Mucosa of gallbladder (tissue), 1 donor: Measurements from ENCODE around the gene SLC34A1. TPM values are rescaled to one million over a fixed set of nuclear protein-coding genes. Genes with fewer than 3 reads are reported as not detected.

Experiments used
- DNase-seq: peaks from one replicate; pipeline ENCODE4 v3.0.0-alpha.2; 2020; ENCODE audit warnings: low spot score
- total RNA-seq: library from RNA; stranded (reverse); gene quantifications from one replicate; pipeline ENCODE4 v1.2.1, GENCODE V29; 2021
- donor health status: DM: no; HTN: no; CAD: no.

The SLC34A1 gene
- total RNA-seq, 1 donor from 2014 or later, result 0.06 TPM

DNA sequence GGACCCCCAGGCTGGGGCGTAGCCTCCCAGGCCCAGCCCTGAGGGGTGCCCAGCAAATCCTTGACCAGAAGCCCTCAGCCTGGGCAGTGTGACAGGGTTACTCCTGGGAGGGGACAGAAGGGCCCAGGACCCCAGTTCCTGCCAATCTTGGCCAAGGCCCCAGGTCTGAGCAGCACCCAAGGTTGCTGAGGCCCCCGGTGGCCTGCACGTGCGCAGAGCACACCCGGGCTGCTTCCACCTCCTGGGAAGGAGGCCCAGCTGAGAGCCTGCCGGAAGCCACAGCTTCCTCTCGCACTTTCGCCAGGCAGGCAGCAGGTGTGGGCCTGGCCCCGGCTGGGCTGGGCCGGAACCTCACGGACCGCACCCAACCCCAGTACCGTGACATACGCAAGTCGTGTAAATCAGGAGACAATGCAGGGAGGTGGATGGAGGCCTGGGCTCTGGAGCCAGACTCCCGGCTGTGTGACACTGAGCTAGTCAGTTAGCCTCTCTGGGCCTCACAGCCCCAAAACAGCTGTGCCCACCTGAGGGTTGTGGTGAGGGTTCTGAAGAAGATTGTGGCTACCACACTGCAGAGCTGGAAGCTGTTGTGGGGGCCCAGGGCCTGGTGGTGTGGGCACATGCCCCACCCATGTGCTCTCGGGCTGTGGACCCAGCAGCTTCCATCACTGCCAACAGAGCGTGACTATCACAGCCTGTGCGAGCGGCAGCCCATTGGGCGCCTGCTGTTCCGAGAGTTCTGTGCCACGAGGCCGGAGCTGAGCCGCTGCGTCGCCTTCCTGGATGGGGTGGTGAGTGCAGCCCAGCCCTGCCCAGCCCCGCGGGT is 47.3 kb downstream of the SLC34A1 start:
- DNase-seq, result no peak

DNA sequence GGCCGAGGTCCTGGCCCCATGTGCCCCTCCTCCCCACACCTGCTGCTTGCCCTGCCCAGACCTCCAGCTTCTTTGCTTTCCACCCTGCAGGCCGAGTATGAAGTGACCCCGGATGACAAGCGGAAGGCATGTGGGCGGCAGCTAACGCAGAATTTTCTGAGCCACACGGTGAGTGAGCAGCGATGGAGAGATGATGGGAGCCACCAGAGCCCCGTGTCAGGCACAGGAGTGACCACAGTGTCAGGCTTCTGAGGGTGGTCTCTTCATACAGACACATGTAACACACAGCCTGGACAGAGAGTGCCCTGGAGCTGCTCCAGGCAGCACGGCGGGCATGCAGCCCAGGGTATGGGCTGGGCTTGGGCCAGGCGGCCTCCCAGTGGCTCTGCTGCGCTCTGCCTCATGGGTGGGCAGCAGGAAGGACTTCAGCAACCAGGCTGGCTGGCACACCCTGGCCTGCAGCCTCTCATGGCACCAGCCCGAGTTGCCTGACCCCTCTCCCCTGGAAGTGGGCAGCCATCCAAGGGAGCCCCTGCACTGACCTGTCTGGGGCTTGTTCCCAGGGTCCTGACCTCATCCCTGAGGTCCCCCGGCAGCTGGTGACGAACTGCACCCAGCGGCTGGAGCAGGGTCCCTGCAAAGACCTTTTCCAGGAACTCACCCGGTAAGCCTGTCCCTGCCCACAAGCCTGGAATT is 48.1 kb downstream of the SLC34A1 start:
- DNase-seq, result no peak

DNA sequence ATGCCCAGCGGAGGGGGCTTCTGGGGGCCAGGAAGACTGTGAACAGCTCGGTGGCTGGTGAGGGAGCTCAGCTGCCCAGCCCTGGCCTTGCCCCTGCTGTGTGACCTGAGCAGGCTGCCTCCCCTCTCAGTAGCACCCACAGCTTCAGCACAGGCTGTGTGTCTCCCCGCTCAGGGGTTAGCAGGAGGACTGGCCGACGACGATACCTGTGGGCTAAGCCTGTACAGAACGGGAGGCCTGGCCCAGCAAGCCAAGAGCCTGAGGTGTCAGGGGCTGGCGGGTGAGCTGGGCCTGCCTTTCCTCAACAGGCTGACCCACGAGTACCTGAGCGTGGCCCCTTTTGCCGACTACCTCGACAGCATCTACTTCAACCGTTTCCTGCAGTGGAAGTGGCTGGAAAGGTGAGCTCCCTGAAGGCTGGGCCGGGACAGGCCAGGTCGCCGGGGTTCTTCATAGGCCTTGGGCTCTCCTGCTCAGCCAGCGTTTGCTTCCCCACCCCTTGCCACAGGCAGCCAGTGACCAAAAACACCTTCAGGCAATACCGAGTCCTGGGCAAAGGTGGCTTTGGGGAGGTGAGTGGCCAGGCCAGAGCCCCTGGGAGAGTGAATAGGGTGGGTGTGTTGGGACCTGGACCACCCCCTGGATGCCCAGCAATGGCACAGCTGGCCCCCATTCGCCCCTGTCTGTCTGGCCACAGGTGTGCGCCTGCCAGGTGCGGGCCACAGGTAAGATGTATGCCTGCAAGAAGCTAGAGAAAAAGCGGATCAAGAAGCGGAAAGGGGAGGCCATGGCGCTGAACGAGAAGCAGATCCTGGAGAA is 48.8 kb downstream of the SLC34A1 start:
- no peak for DNase-seq

DNA sequence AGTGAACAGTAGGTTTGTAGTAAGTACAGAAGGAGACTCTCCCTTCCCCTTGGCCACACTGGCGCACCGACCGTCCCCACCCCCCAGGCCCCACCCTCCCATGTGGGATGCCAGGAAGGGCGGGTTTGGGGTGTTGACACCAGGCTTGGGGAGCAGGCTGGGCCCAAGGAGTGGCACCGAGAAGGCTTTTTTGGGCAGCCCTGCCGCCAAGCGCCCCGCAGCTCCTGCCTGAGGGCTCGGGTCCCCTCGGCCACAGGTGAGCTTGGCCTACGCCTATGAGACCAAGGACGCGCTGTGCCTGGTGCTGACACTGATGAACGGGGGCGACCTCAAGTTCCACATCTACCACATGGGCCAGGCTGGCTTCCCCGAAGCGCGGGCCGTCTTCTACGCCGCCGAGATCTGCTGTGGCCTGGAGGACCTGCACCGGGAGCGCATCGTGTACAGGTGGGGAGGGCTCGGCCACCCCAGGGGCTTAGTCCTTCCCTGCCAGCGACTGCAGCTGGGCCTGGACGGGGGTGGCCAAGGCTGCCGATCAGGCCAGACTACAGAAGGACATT is 49.5 kb downstream of the SLC34A1 start:
- no peak for DNase-seq

DNA sequence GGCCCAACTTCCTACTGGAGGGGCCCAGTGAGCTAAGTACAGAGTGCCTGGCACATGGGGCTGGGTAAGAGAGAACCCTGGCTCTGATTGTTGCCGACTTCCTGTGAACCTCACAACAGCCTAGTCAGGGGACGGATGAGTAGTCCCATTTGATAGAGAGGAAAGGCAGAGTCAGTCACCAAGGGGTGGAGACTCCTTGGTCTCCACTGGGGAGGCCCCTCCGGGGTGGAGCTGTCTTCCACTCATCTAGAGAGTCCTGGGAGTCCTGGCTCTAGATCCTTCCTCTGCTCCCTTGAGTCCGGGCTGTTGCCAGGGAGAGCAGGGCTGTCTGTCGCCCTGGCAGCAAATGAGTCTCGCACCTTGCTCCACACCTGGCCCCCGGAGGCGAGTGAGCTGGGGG is 50.2 kb downstream of the SLC34A1 start:
- DNase-seq, result no peak

DNA sequence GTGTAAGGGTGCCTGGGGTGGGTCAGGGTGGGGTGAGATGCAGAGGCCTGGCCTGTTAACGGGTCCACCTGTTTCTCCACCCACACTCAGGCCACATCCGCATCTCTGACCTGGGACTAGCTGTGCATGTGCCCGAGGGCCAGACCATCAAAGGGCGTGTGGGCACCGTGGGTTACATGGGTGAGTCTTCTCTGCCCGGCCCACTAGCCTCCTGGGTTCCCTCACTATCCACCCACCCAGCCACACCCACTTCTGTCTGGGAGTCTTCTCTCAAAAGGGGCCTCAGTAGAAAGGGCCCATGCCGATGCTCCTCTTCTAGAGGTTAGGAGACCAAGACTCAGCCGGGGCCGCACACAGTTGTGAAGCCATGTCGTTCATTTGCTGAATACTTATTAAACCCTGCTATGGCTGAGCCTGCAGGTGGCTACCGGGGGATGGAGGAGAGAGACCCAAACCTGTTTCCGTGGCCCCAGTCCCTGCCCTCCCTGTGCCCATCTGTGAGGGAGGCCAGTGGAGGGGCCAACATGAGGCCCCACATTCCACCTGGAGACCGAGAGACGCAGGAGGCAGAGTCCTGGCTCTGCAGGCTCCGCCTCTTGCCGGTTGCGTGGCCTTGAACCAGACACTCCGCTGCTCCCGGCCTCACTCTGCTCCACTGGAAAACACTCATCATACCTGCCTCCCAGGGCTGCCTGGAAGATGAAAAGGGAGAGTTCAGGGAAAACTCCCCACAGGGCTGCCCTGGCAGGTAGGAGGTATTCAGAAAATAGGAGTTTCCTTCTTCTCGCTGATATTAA is 50.9 kb downstream of the SLC34A1 start:
- DNase-seq, result no peak

DNA sequence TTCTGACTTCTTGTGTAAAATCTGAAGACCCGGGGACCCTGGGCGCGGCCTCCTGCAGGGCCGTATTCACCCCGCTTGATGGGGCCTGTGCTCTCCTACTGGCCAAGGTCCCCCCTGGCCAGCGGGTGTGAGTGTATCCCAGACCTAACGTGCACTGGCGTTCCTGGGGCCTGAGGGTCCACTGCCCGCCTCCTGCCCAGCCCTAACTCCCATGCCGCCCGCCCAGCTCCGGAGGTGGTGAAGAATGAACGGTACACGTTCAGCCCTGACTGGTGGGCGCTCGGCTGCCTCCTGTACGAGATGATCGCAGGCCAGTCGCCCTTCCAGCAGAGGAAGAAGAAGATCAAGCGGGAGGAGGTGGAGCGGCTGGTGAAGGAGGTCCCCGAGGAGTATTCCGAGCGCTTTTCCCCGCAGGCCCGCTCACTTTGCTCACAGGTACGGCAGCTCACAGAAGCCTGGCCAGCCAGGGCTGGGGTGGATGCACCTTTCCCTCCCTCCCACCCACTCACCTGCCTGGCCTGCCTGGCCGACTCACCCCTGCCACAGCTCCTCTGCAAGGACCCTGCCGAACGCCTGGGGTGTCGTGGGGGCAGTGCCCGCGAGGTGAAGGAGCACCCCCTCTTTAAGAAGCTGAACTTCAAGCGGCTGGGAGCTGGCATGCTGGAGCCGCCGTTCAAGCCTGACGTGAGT is 51.8 kb downstream of the SLC34A1 start:
- DNase-seq, result no peak

DNA sequence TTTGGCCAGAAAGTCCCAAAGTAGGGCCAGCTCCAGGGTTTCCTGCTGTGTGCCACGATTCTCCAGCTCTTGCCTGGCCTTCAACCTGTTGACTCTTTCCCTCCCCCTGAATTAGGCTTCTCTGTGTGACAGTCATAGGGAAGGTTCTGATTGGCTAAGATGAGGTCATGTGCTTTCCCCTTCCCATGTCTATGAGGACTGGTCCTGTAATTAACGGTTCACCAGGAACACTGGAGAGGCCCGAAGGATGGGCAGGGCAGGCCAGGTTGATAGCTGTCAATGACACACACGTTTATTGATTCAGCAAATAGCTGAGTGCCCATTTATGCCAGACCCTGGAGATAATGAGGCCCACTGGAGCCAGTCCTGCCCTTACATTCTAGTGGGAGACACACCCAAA is 53.4 kb downstream of the SLC34A1 start:
- DNase-seq, result no peak

DNA sequence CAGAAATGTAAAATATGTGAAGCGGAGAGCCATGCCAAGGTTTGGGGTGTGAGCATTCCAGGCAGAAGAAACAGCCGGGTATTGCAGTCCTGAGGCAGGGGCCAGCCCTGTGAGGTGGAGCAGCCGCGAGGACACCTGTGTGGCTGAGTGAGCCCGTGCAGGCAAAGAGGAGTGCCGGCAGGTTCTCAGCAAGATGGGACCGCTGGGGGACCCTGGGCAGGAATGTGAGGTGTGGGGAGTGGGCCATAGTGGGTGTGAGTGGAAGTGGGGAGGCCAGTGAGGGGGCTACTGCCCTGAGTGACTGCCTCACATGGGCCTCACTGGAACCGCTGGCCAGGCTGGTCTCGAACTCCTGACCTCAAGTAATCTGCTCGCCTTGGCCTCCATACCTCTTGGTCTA is 54.2 kb downstream of the SLC34A1 start:
- no peak for DNase-seq

DNA sequence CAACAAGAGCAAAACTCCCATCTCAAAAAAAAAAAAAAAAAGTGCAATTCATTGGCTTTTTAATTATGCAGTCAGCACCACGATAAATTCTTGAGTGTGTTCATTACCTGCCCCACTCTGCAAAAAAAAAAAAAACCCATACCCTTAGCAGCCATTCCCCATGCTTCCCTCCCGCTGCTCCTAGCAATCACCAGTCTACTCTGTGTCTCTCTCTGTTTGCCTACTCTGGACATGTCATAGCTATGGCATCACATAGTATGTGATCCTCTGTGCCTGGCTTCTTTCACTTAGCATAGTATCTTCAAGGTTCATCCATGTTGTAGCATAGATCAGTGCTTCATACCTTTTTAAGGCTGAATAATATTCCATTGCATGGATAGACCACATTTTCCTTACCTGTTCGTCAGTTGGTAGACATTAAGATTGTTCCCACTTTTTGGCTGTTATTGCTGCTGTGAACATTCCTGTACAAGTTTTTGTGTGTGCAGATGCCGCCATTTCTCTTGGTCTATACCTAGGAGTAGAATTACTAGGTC is 55.4 kb downstream of the SLC34A1 start:
- no peak for DNase-seq

DNA sequence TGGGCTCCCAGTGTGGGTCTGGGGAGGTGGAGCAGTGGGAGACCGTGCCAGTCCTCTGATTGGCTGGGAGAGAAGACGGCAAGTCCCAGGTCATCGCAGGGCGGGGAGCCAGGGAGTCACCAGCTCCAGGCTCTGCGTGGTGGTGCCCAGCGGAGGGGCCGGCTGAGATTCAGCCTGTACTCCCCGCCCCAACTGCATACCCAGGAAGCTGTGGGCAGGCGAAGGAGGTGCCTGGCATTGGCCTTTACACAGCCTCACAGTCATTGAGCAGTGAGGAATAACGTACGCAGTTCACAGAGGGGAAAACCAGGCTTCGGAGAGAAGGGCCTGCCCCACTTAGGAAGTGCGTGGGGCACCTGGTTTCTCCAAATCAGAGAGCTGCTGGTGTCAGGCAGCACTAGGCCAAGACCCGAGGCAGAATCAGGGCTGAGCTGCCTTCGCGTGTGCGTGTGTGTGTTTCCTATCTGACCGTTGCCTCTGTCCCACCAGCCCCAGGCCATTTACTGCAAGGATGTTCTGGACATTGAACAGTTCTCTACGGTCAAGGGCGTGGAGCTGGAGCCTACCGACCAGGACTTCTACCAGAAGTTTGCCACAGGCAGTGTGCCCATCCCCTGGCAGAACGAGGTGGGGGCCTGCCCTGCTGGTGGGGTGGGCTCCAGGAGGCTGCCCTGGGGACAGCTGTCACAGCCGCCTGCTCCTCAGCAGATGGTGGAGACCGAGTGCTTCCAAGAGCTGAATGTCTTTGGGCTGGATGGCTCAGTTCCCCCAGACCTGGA is 56.2 kb downstream of the SLC34A1 start:
- DNase-seq, result no peak

DNA sequence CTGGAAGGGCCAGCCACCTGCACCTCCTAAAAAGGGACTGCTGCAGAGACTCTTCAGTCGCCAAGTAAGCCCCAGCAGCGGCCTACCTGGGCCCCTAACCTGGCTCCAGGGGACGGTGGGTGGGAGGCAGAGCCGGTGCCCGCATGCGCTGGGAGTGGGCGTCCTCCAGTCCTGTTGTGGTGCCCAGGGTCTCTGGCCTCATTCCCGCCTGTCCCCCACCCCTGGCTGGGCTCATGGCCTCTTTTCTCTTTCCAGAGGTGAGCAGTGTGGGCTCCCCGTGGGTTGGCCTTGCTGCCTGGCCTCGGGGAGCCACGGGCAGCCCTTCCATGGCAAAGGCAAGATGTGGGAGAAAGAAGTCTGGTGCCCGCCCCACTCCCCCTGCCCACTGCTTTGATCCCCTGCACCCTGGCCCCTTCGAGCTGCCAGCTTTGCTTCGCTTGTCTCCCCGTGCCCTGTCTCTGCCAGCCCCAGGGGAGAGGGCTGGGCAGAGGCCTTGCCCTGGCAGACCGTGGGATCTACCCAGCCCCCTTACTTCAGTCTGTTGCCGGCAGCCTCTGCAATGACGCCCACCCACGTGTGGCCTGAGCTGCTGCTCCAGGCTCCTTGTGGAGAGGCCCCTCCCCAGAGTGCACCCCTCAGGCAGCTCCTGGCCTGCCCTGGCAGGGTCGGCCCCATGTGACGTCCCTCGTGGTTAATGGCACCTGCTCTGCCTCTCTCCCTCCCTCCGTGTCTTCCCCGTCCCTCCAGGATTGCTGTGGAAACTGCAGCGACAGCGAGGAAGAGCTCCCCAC is 57.0 kb downstream of the SLC34A1 start:
- DNase-seq, result no peak

DNA sequence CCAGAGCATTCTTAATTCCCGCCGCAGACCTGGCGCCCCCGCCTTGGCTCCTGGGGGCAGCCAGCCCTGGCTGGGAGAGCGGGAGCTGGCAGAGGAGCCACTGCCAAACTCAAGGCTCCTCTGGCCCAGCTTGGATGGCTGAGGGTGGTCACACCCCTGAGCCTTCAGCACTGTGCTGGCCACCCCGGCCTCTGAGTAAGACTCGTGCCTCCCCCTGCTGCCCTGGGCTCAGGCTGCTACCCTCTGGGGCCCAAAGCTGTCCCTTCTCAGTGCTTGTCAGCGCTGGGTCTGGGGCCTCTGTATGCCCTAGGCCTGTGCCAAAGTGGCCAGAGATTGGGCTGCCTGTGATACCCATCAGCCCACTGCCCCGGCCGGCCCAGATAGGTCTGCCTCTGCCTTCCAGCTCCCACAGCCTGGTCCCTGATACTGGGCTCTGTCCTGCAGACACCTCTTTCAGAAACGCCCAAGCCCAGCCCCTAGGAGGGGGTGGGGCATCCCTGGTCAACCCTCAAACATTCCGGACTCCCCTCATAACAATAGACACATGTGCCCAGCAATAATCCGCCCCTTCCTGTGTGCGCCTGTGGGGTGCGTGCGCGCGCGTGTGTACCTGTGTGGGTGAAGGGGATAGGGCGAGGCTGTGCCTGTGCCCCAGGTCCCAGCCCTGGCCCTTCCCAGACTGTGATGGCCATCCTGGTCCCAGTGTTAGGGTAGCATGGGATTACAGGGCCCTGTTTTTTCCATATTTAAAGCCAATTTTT is 58.0 kb downstream of the SLC34A1 start:
- no peak for DNase-seq

DNA sequence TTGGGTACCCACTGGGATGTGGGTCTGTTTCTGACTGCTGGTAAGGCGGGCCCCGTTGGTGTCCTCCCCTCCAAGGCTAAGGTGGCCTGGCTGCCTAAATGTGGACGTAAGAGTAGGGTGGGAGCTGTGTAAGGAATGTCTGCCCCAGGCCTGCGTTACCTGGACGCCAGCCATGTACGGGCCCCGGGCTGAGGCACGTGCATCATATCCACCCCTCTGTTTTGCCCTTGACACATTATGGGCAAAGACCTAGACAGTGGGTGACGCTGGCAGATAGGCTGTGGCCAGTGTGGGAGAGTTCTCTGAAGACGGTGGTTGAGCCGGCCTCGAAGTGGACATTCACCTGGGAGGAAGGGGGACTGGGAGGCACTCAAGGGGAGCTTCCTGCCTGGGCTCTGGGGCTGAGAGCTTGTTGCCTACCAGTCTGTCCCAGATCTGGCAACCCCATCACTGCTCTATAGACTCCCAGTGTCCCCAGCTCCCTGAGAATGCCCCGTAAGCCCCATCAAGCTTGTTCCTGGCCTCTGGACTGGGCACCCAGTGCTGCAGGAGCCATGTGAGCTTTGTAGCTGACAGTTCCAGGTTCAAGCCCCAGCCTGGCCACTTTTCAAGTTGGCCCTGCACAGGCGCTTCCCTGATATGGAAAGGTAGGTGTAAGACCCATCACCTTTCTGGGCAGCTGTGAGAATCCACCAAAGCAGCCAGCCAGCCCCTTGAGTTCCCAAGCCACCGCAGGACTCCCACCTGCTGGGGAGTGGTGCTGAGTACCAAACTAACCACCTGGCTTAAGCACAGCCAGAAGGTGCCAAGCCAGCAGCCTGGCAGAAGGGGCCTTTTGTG is 59.1 kb downstream of the SLC34A1 start:
- no peak for DNase-seq

DNA sequence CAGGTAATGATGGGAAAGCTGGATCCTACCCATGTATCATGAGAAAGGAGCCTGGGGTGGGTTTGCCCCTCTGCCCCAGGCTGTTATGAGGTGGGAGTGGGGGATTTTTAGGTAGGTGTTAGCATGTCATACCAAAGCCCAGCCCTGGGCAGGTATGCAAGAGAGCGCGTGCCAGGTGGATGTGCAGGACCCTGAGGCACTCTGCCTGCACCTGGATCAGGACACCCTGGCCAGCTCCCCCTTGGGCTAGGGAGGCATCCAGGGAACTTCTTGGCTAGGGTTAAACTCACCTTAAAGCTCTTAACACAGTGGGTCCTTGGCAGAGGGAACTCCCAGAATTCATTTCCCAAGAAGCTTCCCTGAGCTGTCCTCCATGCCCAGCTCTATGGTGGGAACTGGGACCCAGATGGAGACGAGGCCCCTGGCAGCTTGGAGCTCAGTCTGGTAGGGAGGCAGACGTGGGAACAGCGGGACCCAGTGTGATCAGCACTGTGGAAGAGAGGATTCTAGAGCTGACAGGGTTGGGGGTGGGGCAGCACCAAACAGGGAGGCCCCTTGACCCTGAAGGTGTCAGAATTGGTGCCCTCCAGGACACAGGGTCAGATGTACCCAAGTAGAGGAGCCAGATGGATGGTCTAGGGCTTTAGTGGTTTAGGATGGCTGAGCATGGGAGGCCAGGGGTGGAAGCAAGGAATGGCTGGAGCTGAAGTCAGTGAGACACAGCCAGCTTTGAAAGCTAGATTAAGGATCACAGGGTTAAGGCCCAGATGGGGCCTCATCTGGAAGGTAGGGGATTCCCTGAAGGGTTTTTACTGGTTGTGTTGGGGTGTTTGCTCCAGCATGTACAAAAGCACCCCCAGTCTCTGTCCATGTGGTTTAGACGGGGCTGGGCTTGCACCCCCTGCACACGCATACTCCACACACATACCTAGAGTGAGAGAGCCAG is 60.1 kb downstream of the SLC34A1 start:
- DNase-seq, result no peak
